HepG2 (cell line): ENCODE measurements around the gene ZNF783. TPM values are rescaled to one million over a fixed set of nuclear protein-coding genes. Genes with fewer than 3 reads are reported as not detected.

Experiments
- FOSL2 ChIP-seq: sonication (generic); formaldehyde crosslinking; IDR thresholded peaks from 2 replicates; pipeline ENCODE4 v1.4.0; 2020; ENCODE audit warnings: missing genetic modification reagents
- FOXO1 ChIP-seq: sonication (generic); formaldehyde crosslinking; IDR thresholded peaks from 2 replicates; pipeline ENCODE4 v1.4.0; 2020; ENCODE audit warnings: missing genetic modification reagents
- IKZF4 ChIP-seq: sonication (generic); formaldehyde crosslinking; IDR thresholded peaks from 2 replicates; pipeline ENCODE4 v1.5.1; 2020; ENCODE audit warnings: borderline replicate concordance, mild to moderate bottlenecking, low read depth, missing genetic modification reagents; ENCODE audit errors: not compliant biosample characterization
- KAT8 ChIP-seq: IDR thresholded peaks from 2 replicates; pipeline ENCODE4 v1.6.1; 2016; ENCODE audit warnings: missing genetic modification reagents, missing compliant biosample characterization
- MLLT10 ChIP-seq: sonication (generic); formaldehyde crosslinking; IDR thresholded peaks from 2 replicates; pipeline ENCODE4 v1.4.0; 2020; ENCODE audit warnings: missing genetic modification reagents
- TGIF2 ChIP-seq: IDR thresholded peaks from 2 replicates; pipeline ENCODE4 v1.6.1; 2016; ENCODE audit warnings: control low read depth, missing compliant biosample characterization
- TP53 ChIP-seq: sonication (generic); formaldehyde crosslinking; conservative IDR thresholded peaks from 2 replicates; pipeline ENCODE4 v1.4.0; 2020; ENCODE audit warnings: missing genetic modification reagents
- ZFP1 ChIP-seq: IDR thresholded peaks from 2 replicates; pipeline ENCODE4 v1.6.1; 2016
- ZNF224 ChIP-seq: sonication (generic); formaldehyde crosslinking; IDR thresholded peaks from 2 replicates; pipeline ENCODE4 v1.5.0; 2020; ENCODE audit warnings: mild to moderate bottlenecking, missing genetic modification reagents
- ZNF274 ChIP-seq: sonication (generic); formaldehyde crosslinking; IDR thresholded peaks from 2 replicates; pipeline ENCODE4 v1.5.1; 2020; ENCODE audit warnings: mild to moderate bottlenecking, missing genetic modification reagents
- ZNF350 ChIP-seq: sonication (generic); formaldehyde crosslinking; IDR thresholded peaks from 2 replicates; pipeline ENCODE4 v1.4.0; 2020; ENCODE audit warnings: mild to moderate bottlenecking, low read depth, missing genetic modification reagents, borderline replicate concordance
- ZNF709 ChIP-seq: sonication (generic); formaldehyde crosslinking; IDR thresholded peaks from 2 replicates; pipeline ENCODE4 v1.5.0; 2020; ENCODE audit warnings: mild to moderate bottlenecking, missing genetic modification reagents
- ZNF768 ChIP-seq: sonication (generic); formaldehyde crosslinking; IDR thresholded peaks from 2 replicates; pipeline ENCODE4 v1.4.0; 2020; ENCODE audit warnings: missing genetic modification reagents
- polyA plus RNA-seq, 8 experiments: library from polyadenylated mRNA; depleted of rRNA in 3 of 8; stranded (reverse) in 7 of 8; unstranded in 1 of 8; fragments of >200 nt; fragmentation: Illumina TruSeq in 4 of 8; extraction: Trizol in 4 of 8; gene quantifications; 2 replicates each; pipeline versions ENCODE4 v1.2.1 to v1.2.3, GENCODE V29; 2011 to 2016; ENCODE audit warnings: low read depth in 4 of 8, missing spikeins in 1 of 8, mixed read lengths in 1 of 8; ENCODE audit not compliant: insufficient read depth in 1 of 8
- total RNA-seq, 5 experiments: library from RNA; depleted of rRNA; stranded (reverse); fragments of >200 nt; fragmentation: Illumina TruSeq; extraction: Trizol; gene quantifications; 2 replicates each; pipeline ENCODE4 v1.2.3, GENCODE V29; 2016; ENCODE audit warnings: low read depth in 1 of 5
- TF ChIP-seq, protein P1 (sequence below): sonication (generic); formaldehyde crosslinking; IDR thresholded peaks from 2 replicates; pipeline ENCODE4 v1.4.0; 2020; ENCODE audit warnings: missing genetic modification reagents, borderline replicate concordance
- TF ChIP-seq, protein P2 (sequence below): sonication (generic); formaldehyde crosslinking; IDR thresholded peaks from 2 replicates; pipeline ENCODE4 v1.8.1; 2023; ENCODE audit warnings: mild to moderate bottlenecking, missing genetic modification reagents, borderline replicate concordance
- TF ChIP-seq, protein P3 (sequence below): sonication (generic); formaldehyde crosslinking; IDR thresholded peaks from 2 replicates; pipeline ENCODE4 v1.5.1; 2020; ENCODE audit warnings: mild to moderate bottlenecking, missing genetic modification reagents, borderline replicate concordance
- TF ChIP-seq, protein P4 (sequence below): sonication (generic); formaldehyde crosslinking; IDR thresholded peaks from 2 replicates; pipeline ENCODE4 v1.4.0; 2020; ENCODE audit warnings: missing genetic modification reagents
- TF ChIP-seq, protein P5 (sequence below): sonication (generic); formaldehyde crosslinking; IDR thresholded peaks from 2 replicates; pipeline ENCODE4 v1.4.0; 2020; ENCODE audit warnings: missing genetic modification reagents

ZNF783 gene
- total and polyA plus RNA-seq, 2 of the 13 experiments (the other 11 are each of a cell fraction or from before 2014, with no cell fraction given): 4.1 to 5.2 TPM

DNA sequence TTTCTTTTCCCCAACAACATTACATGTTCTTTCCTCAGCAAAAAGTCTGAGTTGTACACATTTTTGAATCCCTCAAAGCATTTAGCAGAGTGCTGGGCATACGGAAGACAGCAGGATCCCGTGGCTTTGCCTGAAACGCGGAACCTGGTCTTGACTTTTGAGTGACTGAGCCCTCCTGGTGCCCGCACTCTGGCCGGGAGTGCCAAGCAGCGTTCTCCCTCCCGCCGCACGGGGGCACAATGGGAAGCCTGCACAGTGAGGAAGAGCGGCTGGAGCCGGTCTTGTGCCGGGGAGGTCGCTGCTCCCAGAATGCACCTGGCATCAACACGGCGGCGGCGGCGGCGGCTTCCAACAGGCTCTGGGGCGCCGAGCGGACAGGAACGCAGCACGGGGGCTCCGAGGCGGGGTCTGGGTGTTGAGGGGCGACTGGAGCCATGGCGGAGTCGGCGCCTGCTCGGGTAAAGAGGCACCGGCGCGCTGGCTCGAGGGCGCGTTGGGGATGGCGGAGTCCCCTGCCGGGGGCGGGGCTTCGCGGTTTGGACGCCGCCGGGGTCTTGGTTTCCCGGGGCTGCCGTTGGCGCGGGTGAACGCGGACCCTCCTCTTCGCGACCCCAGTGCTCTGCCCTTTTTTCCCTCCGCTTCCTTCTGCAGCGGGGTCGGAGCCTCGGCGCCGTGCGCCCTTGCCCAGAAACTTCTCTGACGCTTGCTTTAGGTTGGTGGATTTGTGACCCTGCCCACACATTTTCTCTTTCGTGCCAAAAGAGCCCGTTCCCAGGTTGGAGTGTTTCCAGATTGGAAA is 22.5 kb upstream of the ZNF783 start, which contains the start of gene ZNF212 (continued):
- TF ChIP-seq FOSL2 (CRISPR knock-in tag): peak; percentile 61
- 0 out of 2 replicates have a peak, but pooled peaks have one; percentile 67 for TF ChIP-seq TGIF2 (CRISPR knock-in tag)
- no peak for TF ChIP-seq ZNF224 (CRISPR knock-in tag)
- TF ChIP-seq ZNF709 (CRISPR knock-in tag): 0 out of 2 replicates have a peak, but pooled peaks have one; percentile 17
- TF ChIP-seq, protein P1, sequence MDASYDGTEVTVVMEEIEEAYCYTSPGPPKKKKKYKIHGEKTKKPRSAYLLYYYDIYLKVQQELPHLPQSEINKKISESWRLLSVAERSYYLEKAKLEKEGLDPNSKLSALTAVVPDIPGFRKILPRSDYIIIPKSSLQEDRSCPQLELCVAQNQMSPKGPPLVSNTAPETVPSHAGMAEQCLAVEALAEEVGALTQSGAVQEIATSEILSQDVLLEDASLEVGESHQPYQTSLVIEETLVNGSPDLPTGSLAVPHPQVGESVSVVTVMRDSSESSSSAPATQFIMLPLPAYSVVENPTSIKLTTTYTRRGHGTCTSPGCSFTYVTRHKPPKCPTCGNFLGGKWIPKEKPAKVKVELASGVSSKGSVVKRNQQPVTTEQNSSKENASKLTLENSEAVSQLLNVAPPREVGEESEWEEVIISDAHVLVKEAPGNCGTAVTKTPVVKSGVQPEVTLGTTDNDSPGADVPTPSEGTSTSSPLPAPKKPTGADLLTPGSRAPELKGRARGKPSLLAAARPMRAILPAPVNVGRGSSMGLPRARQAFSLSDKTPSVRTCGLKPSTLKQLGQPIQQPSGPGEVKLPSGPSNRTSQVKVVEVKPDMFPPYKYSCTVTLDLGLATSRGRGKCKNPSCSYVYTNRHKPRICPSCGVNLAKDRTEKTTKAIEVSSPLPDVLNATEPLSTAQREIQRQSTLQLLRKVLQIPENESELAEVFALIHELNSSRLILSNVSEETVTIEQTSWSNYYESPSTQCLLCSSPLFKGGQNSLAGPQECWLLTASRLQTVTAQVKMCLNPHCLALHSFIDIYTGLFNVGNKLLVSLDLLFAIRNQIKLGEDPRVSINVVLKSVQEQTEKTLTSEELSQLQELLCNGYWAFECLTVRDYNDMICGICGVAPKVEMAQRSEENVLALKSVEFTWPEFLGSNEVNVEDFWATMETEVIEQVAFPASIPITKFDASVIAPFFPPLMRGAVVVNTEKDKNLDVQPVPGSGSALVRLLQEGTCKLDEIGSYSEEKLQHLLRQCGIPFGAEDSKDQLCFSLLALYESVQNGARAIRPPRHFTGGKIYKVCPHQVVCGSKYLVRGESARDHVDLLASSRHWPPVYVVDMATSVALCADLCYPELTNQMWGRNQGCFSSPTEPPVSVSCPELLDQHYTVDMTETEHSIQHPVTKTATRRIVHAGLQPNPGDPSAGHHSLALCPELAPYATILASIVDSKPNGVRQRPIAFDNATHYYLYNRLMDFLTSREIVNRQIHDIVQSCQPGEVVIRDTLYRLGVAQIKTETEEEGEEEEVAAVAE: 0 out of 2 replicates have a peak, but pooled peaks have one; percentile 59
- TF ChIP-seq ZNF768: peak; percentile 82; the same call in 1 of the 2 replicates
- TF ChIP-seq ZFP1 (CRISPR knock-in tag): peak; percentile 85
- TF ChIP-seq, protein P2, sequence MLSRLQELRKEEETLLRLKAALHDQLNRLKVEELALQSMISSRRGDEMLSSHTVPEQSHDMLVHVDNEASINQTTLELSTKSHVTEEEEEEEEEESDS (CRISPR knock-in tag): no peak
- TF ChIP-seq, protein P3, sequence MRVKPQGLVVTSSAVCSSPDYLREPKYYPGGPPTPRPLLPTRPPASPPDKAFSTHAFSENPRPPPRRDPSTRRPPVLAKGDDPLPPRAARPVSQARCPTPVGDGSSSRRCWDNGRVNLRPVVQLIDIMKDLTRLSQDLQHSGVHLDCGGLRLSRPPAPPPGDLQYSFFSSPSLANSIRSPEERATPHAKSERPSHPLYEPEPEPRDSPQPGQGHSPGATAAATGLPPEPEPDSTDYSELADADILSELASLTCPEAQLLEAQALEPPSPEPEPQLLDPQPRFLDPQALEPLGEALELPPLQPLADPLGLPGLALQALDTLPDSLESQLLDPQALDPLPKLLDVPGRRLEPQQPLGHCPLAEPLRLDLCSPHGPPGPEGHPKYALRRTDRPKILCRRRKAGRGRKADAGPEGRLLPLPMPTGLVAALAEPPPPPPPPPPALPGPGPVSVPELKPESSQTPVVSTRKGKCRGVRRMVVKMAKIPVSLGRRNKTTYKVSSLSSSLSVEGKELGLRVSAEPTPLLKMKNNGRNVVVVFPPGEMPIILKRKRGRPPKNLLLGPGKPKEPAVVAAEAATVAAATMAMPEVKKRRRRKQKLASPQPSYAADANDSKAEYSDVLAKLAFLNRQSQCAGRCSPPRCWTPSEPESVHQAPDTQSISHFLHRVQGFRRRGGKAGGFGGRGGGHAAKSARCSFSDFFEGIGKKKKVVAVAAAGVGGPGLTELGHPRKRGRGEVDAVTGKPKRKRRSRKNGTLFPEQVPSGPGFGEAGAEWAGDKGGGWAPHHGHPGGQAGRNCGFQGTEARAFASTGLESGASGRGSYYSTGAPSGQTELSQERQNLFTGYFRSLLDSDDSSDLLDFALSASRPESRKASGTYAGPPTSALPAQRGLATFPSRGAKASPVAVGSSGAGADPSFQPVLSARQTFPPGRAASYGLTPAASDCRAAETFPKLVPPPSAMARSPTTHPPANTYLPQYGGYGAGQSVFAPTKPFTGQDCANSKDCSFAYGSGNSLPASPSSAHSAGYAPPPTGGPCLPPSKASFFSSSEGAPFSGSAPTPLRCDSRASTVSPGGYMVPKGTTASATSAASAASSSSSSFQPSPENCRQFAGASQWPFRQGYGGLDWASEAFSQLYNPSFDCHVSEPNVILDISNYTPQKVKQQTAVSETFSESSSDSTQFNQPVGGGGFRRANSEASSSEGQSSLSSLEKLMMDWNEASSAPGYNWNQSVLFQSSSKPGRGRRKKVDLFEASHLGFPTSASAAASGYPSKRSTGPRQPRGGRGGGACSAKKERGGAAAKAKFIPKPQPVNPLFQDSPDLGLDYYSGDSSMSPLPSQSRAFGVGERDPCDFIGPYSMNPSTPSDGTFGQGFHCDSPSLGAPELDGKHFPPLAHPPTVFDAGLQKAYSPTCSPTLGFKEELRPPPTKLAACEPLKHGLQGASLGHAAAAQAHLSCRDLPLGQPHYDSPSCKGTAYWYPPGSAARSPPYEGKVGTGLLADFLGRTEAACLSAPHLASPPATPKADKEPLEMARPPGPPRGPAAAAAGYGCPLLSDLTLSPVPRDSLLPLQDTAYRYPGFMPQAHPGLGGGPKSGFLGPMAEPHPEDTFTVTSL: peak; percentile 40
- no peak for TF ChIP-seq IKZF4 (CRISPR knock-in tag)
- peak; percentile 93; the same call in 1 of the 2 replicates for TF ChIP-seq ZNF350 (CRISPR knock-in tag)
- no peak for TF ChIP-seq MLLT10 (CRISPR knock-in tag)
- no peak for TF ChIP-seq TP53
- TF ChIP-seq, protein P4, sequence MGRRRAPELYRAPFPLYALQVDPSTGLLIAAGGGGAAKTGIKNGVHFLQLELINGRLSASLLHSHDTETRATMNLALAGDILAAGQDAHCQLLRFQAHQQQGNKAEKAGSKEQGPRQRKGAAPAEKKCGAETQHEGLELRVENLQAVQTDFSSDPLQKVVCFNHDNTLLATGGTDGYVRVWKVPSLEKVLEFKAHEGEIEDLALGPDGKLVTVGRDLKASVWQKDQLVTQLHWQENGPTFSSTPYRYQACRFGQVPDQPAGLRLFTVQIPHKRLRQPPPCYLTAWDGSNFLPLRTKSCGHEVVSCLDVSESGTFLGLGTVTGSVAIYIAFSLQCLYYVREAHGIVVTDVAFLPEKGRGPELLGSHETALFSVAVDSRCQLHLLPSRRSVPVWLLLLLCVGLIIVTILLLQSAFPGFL (CRISPR knock-in tag): no peak
- TF ChIP-seq KAT8 (CRISPR knock-in tag): peak; percentile 97
- TF ChIP-seq, protein P5, sequence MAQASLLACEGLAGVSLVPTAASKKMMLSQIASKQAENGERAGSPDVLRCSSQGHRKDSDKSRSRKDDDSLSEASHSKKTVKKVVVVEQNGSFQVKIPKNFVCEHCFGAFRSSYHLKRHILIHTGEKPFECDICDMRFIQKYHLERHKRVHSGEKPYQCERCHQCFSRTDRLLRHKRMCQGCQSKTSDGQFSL (CRISPR knock-in tag): no peak
- TF ChIP-seq FOXO1 (CRISPR knock-in tag): peak; percentile 64
- peak; percentile 47; the same call in 1 of the 2 replicates for TF ChIP-seq ZNF274 (CRISPR knock-in tag)
